IMR-90 (cell line): ENCODE results near the gene FEM1B. TPM values are rescaled to one million over a fixed set of nuclear protein-coding genes. Genes with fewer than 3 reads are reported as not detected.

Source experiments
- ATAC-seq: fragments of 200-7000 bp; cut with Tn5 transposase; 2 replicates; pipeline ENCODE4 v1.9.1; 2020; ENCODE audit warnings: low read depth, mild to moderate bottlenecking, moderate library complexity
- BruUV-seq: library from RNA; stranded (reverse); fragments of 400-500 nt; replicated peaks from 2 replicates; lab custom pipeline; 2021; lab: Mats Ljungman, UMichigan
- CTCF ChIA-PET: fragments of 300-600 bp; formaldehyde crosslinking; extraction: SDS; loops from one replicate; lab custom pipeline; 2021; ENCODE audit warnings: antibody characterized with exemption; lab: Yijun Ruan, JAX
- POLR2A ChIA-PET: fragments of 300-600 bp; sonication (Branson Sonifier 250); formaldehyde crosslinking; loops from one replicate; lab custom pipeline; 2022; ENCODE audit warnings: antibody characterized with exemption; ENCODE audit not compliant: unreplicated experiment; lab: Charles Lee
- DNase-seq: peaks from one replicate; pipeline ENCODE4 v3.0.0; 2013
- H2AFZ ChIP-seq: replicated peaks from 2 replicates; pipeline ENCODE3; 2013; ENCODE audit warnings: low read length, mild to moderate bottlenecking; ENCODE audit not compliant: poor library complexity
- H2AK5ac ChIP-seq: 2 replicates; pipeline ENCODE4 v1.6.1; 2013; ENCODE audit warnings: low read depth, low read length, inconsistent platforms
- H2AK9ac ChIP-seq: replicated peaks from 2 replicates; pipeline ENCODE3; 2013; ENCODE audit warnings: mild to moderate bottlenecking, low read depth, low read length, moderate library complexity; ENCODE audit not compliant: poor library complexity
- H2BK120ac ChIP-seq: 2 replicates; pipeline ENCODE4 v1.6.1; 2013; ENCODE audit warnings: low read depth, low read length, inconsistent platforms
- H2BK15ac ChIP-seq: 3 replicates; pipeline ENCODE4 v1.6.1; 2013; ENCODE audit warnings: low read depth, low read length, inconsistent platforms
- H2BK20ac ChIP-seq: 2 replicates; pipeline ENCODE4 v1.6.1; 2013; ENCODE audit warnings: low read depth, mild to moderate bottlenecking, inconsistent platforms, low read length, moderate library complexity
- H2BK5ac ChIP-seq: 2 replicates; pipeline ENCODE4 v1.6.1; 2013; ENCODE audit warnings: mild to moderate bottlenecking, low read depth, low read length, inconsistent platforms; ENCODE audit not compliant: poor library complexity, severe bottlenecking
- H3K14ac ChIP-seq: replicated peaks from 2 replicates; pipeline ENCODE4 v1.6.1; 2013; ENCODE audit warnings: low read depth, low read length, inconsistent platforms
- H3K18ac ChIP-seq: 2 replicates; pipeline ENCODE4 v1.6.1; 2013; ENCODE audit warnings: low read depth, low read length, control low read depth
- H3K23ac ChIP-seq: 2 replicates; pipeline ENCODE4 v1.6.1; 2013; ENCODE audit warnings: low read depth, low read length, inconsistent platforms
- H3K27ac ChIP-seq: 2 replicates; pipeline ENCODE4 v1.5.1; 2013; ENCODE audit warnings: mild to moderate bottlenecking, control low read depth, low read length; ENCODE audit not compliant: insufficient read depth
- H3K27me3 ChIP-seq: 2 replicates; pipeline ENCODE4 v1.6.1; 2013; ENCODE audit warnings: low read length; ENCODE audit not compliant: control insufficient read depth, insufficient read depth
- H3K36me3 ChIP-seq: 2 replicates; pipeline ENCODE4 v1.6.1; 2013; ENCODE audit warnings: low read length, mixed read lengths; ENCODE audit not compliant: control insufficient read depth, insufficient read depth
- H3K4ac ChIP-seq: 2 replicates; pipeline ENCODE4 v1.6.1; 2013; ENCODE audit warnings: low read depth, low read length, inconsistent platforms
- H3K4me1 ChIP-seq: 2 replicates; pipeline ENCODE4 v1.6.1; 2013; ENCODE audit warnings: low read length, mixed read lengths; ENCODE audit not compliant: control insufficient read depth, insufficient read depth
- H3K4me2 ChIP-seq: 2 replicates; pipeline ENCODE4 v1.6.1; 2013; ENCODE audit warnings: low read depth, mild to moderate bottlenecking, control low read depth, low read length, moderate library complexity
- H3K4me3 ChIP-seq: 2 replicates; pipeline ENCODE4 v1.5.1; 2013; ENCODE audit warnings: low read depth, mild to moderate bottlenecking, control low read depth, low read length, moderate library complexity; ENCODE audit not compliant: insufficient read depth
- H3K56ac ChIP-seq: 2 replicates; pipeline ENCODE4 v1.6.1; 2013; ENCODE audit warnings: low read length, inconsistent platforms; ENCODE audit not compliant: insufficient read depth; ENCODE audit errors: extremely low read depth
- H3K79me1 ChIP-seq, 2 experiments: 2 replicates each; pipeline ENCODE4 v1.6.1; 2013; ENCODE audit warnings: low read length in 2 of 2, inconsistent platforms in 1 of 2, low read depth in 1 of 2
- H3K9ac ChIP-seq: 2 replicates; pipeline ENCODE4 v1.6.1; 2013; ENCODE audit warnings: low read depth, low read length, control low read depth
- H3K9me1 ChIP-seq: 2 replicates; pipeline ENCODE4 v1.6.1; 2013; ENCODE audit warnings: low read length, inconsistent platforms; ENCODE audit not compliant: insufficient read depth
- H3K9me3 ChIP-seq: 2 replicates; pipeline ENCODE4 v1.6.1; 2013; ENCODE audit warnings: low read length; ENCODE audit not compliant: control insufficient read depth, insufficient read depth
- H4K20me1 ChIP-seq: 2 replicates; pipeline ENCODE4 v1.6.1; 2013; ENCODE audit warnings: low read length, inconsistent platforms; ENCODE audit not compliant: insufficient read depth
- H4K5ac ChIP-seq: 2 replicates; pipeline ENCODE4 v1.6.1; 2013; ENCODE audit warnings: mild to moderate bottlenecking, low read depth, low read length, control low read depth
- H4K8ac ChIP-seq, 2 experiments: 2 replicates each; pipeline ENCODE4 v1.6.1; 2013; ENCODE audit warnings: low read depth in 2 of 2, low read length in 2 of 2, control low read depth in 1 of 2, inconsistent platforms in 1 of 2
- H4K91ac ChIP-seq: 2 replicates; pipeline ENCODE4 v1.6.1; 2013; ENCODE audit warnings: low read depth, low read length, inconsistent platforms; ENCODE audit not compliant: insufficient read depth
- MAFK ChIP-seq: IDR thresholded peaks from 2 replicates; pipeline ENCODE4 v1.6.1; 2012; ENCODE audit warnings: low read depth, low read length, improper control_type of control experiment
- SMC3 ChIP-seq: fragments of 150-350 bp; IDR thresholded peaks from 2 replicates; pipeline ENCODE4 v1.6.1; 2016; ENCODE audit warnings: low read depth, mild to moderate bottlenecking, antibody characterized with exemption, low read length, moderate library complexity
- WGBS, 2 experiments: methylation state at CpG; one replicate each; pipeline versions ENCODE4 v1.1.5 to v1.1.7; 2013; ENCODE audit warnings: missing lambda C conversion rate in 2 of 2; ENCODE audit not compliant: insufficient read length in 1 of 2; ENCODE audit errors: extremely low coverage in 2 of 2; 5-methylcytosine and 5-hydroxymethylcytosine counted together
- dilution Hi-C: fragments of 300-500 bp; cut with HindIII; formaldehyde crosslinking; loops from one replicate; pipeline ENCODE4 v1.14.3; 2018; ENCODE audit warnings: low sequenced_read_pairs; ENCODE audit not compliant: unreplicated experiment
- in situ Hi-C: fragments of 300-500 bp; cut with MboI; formaldehyde crosslinking; loops from 3 replicates; pipeline ENCODE4 v1.14.3; 2019; ENCODE audit warnings: low sequenced_read_pairs, inconsistent platforms, mixed read lengths
- intact Hi-C: fragments of 100-400 bp; cut with micrococcal nuclease; formaldehyde crosslinking; loops from 2 replicates; pipeline ENCODE4 v1.10.0; 2022
- polyA plus RNA-seq, 3 experiments: library from polyadenylated mRNA; depleted of rRNA; stranded (reverse); fragments of >200 nt; gene quantifications; 2 replicates each; pipeline ENCODE4 v1.2.3, GENCODE V29; 2012; ENCODE audit warnings: low replicate concordance in 1 of 3
- total RNA-seq: library from RNA; depleted of rRNA; stranded (reverse); fragments of >200 nt; gene quantifications from 2 replicates; pipeline ENCODE4 v1.2.3, GENCODE V29; 2012
- TF ChIP-seq, protein P1 (sequence below): conservative IDR thresholded peaks from 2 replicates; pipeline ENCODE4 v1.5.1; 2012; ENCODE audit warnings: mild to moderate bottlenecking, low read depth, low read length, improper control_type of control experiment
- TF ChIP-seq, protein P2 (sequence below): fragments of 150-350 bp; IDR thresholded peaks from 2 replicates; pipeline ENCODE4 v1.6.1; 2017; ENCODE audit warnings: mild to moderate bottlenecking, antibody characterized with exemption, low read length, low read depth

FEM1B gene
- total and polyA plus RNA-seq, 2 of the 4 experiments (the other 2 are of a cell fraction), result 16.9 to 51.4 TPM

DNA sequence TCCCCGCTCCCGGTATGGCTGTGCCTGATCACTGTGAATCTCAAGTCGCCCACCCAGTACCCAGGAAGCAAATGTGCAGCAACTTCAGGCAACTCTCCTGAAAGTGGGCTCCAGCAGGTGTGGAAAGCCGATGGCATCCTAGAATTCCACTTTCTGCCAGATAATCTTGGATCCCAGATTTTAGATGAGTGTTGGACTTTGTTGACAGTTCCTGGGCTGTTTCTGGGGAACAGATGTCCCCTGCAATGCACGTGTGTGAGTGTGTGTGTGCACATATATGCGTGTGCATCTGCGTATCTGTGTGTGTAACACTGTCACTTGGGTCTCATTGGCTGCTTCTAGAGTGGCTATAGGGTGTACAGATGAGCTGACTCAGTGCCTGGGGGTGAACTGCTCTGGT is 59.0 kb downstream of the FEM1B start:
- Histone ChIP-seq H2AK9ac (no peak overlapping the region), H3K27ac (no peak overlapping the region), H2BK15ac (no peak overlapping the region), H3K4me3 (no peak overlapping the region), H2AFZ (no peak overlapping the region), H2BK20ac (no peak overlapping the region), H4K20me1 (no peaks in the 10 kb centered on the region), H3K56ac (no peak overlapping the region), H3K4me1 (peaks cover 20% of the 10 kb centered on the region), H3K79me1 (no peaks in the 10 kb centered on the region), H4K91ac (no peak overlapping the region), H3K4me2 (no peak overlapping the region), H2AK5ac (no peak overlapping the region), H3K36me3 (no peaks in the 10 kb centered on the region; the same call in 1 of the 2 replicates), H3K14ac (no peak overlapping the region), H2BK5ac (no peak overlapping the region), H4K8ac (no peak overlapping the region), H3K4ac (no peak overlapping the region), H3K9ac (no peak overlapping the region), H2BK120ac (no peak overlapping the region), H3K9me1 (peaks cover 18% of the 10 kb centered on the region), H3K23ac (no peak overlapping the region), H3K18ac (no peak overlapping the region), H3K27me3 (no peaks in the 10 kb centered on the region), H3K9me3 (no peaks in the 10 kb centered on the region), H4K5ac (no peak overlapping the region)
- WGBS, 2 experiments, result 92% methylated on average over 4 of the region's 7 CpGs; no CpG with 5 or more reads in 1 of the 2 experiments
- in situ Hi-C loops (no loop called here), intact Hi-C loops (no loop called here), dilution Hi-C loops (no loop called here)
- CTCF ChIA-PET, result no interaction called here
- BruUV-seq, result no TSS peak
- ATAC-seq, result no peak
- TF ChIP-seq SMC3 (no peak), MAFK (no peak)
- TF ChIP-seq, protein P1, sequence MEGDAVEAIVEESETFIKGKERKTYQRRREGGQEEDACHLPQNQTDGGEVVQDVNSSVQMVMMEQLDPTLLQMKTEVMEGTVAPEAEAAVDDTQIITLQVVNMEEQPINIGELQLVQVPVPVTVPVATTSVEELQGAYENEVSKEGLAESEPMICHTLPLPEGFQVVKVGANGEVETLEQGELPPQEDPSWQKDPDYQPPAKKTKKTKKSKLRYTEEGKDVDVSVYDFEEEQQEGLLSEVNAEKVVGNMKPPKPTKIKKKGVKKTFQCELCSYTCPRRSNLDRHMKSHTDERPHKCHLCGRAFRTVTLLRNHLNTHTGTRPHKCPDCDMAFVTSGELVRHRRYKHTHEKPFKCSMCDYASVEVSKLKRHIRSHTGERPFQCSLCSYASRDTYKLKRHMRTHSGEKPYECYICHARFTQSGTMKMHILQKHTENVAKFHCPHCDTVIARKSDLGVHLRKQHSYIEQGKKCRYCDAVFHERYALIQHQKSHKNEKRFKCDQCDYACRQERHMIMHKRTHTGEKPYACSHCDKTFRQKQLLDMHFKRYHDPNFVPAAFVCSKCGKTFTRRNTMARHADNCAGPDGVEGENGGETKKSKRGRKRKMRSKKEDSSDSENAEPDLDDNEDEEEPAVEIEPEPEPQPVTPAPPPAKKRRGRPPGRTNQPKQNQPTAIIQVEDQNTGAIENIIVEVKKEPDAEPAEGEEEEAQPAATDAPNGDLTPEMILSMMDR, result no peak
- TF ChIP-seq, protein P2, sequence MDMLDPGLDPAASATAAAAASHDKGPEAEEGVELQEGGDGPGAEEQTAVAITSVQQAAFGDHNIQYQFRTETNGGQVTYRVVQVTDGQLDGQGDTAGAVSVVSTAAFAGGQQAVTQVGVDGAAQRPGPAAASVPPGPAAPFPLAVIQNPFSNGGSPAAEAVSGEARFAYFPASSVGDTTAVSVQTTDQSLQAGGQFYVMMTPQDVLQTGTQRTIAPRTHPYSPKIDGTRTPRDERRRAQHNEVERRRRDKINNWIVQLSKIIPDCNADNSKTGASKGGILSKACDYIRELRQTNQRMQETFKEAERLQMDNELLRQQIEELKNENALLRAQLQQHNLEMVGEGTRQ, result no peak
- no peak for DNase-seq
- POLR2A ChIA-PET, result interaction anchor here (0.5 kb wide), 1 partner anchor 311 kb away, joined by 8 read pairs; no protein-coding TSS in a partner anchor
